ENCODE measurements around the gene SMAD7. TPM values are rescaled to one million over a fixed set of nuclear protein-coding genes. Genes with fewer than 3 reads are reported as not detected.
"Not testable (repeated sequence)": the region's sequence is repeated elsewhere in the genome, so short reads cannot be mapped to it uniquely, and the experiment has no call there.

The SMAD7 gene
- total RNA-seq, 2 experiments from 2014 or later: 23.8 to 24.1 TPM

GRCh38 chr18:48879008-48879431 is 71.7 kb downstream of the SMAD7 start:
- Mint-ChIP-seq H3K36me3 (ENCODE audit: low read depth) (no peaks in the 10 kb centered on the region), H3K4me1 (ENCODE audit: low read depth) (peaks cover 13% of the 10 kb centered on the region), H3K27me3 (ENCODE audit: low read depth) (peaks cover 3% of the 10 kb centered on the region), H3K4me3 (no peak overlapping the region), H3K9me3 (ENCODE audit: insufficient read depth) (no peaks in the 10 kb centered on the region), H3K27ac (no peak overlapping the region)
- ChIA-PET CTCF (interaction anchor here (1.1 kb wide), 1 partner anchor 14 kb away, joined by 3 read pairs; no protein-coding TSS in a partner anchor), POLR2A (no interaction called here)
- ATAC-seq (no peak), DNase-seq (no peak)

- H3K4me3 Mint-ChIP-seq: no peak overlapping the region
- CTCF ChIA-PET: no interaction called here
- DNase-seq (no peak), ATAC-seq (no peak)
- POLR2A ChIA-PET: no interaction called here
- H3K27ac Mint-ChIP-seq: no peak overlapping the region
- H3K9me3 Mint-ChIP-seq (ENCODE audit: insufficient read depth): no peaks in the 10 kb centered on the region
- peaks cover 3% of the 10 kb centered on the region for H3K27me3 Mint-ChIP-seq (ENCODE audit: low read depth)
- peaks cover 13% of the 10 kb centered on the region for H3K4me1 Mint-ChIP-seq (ENCODE audit: low read depth)
- H3K36me3 Mint-ChIP-seq (ENCODE audit: low read depth): no peaks in the 10 kb centered on the region
These were observed 72.3 kb downstream of the SMAD7 start for GRCh38 chr18:48878471-48878870.

GRCh38 chr18:48877941-48878340 is 72.8 kb downstream of the SMAD7 start:
- Mint-ChIP-seq H3K9me3 (ENCODE audit: insufficient read depth) (no peaks in the 10 kb centered on the region), H3K27ac (no peak overlapping the region), H3K27me3 (ENCODE audit: low read depth) (peaks cover 3% of the 10 kb centered on the region), H3K4me3 (no peak overlapping the region), H3K36me3 (ENCODE audit: low read depth) (no peaks in the 10 kb centered on the region), H3K4me1 (ENCODE audit: low read depth) (peaks cover 18% of the 10 kb centered on the region)
- ATAC-seq (no peak), DNase-seq (no peak)
- POLR2A ChIA-PET: interaction anchor here (1.0 to 1.2 kb wide), 2 partner anchors 9 to 43 kb away, joined by 4 read pairs; no protein-coding TSS in a partner anchor
- CTCF ChIA-PET: no interaction called here

- H3K27me3 Mint-ChIP-seq (ENCODE audit: low read depth): peaks cover 3% of the 10 kb centered on the region
- no peak for ATAC-seq
- no peak overlapping the region for H3K27ac Mint-ChIP-seq
- peaks cover 20% of the 10 kb centered on the region for H3K4me1 Mint-ChIP-seq (ENCODE audit: low read depth)
- H3K9me3 Mint-ChIP-seq (ENCODE audit: insufficient read depth): no peaks in the 10 kb centered on the region
- H3K36me3 Mint-ChIP-seq (ENCODE audit: low read depth): no peaks in the 10 kb centered on the region
- ChIA-PET CTCF (no interaction called here), POLR2A (interaction anchor here (1.0 to 1.2 kb wide), 2 partner anchors 8 to 42 kb away, joined by 4 read pairs; no protein-coding TSS in a partner anchor)
- H3K4me3 Mint-ChIP-seq: no peak overlapping the region
- DNase-seq: no peak
These were observed 74.2 kb downstream of the SMAD7 start for GRCh38 chr18:48876590-48876989.

GRCh38 chr18:48875942-48876511 is 74.7 kb downstream of the SMAD7 start:
- ChIA-PET POLR2A (interaction anchor here (0.6 kb wide), 1 partner anchor 8 kb away, joined by 3 read pairs; no protein-coding TSS in a partner anchor), CTCF (no interaction called here)
- H3K27ac Mint-ChIP-seq: no peak overlapping the region
- peaks cover 3% of the 10 kb centered on the region for H3K27me3 Mint-ChIP-seq (ENCODE audit: low read depth)
- no peak overlapping the region for H3K4me3 Mint-ChIP-seq
- ATAC-seq (no peak), DNase-seq (no peak)
- no peaks in the 10 kb centered on the region for H3K36me3 Mint-ChIP-seq (ENCODE audit: low read depth)
- peaks cover 20% of the 10 kb centered on the region for H3K4me1 Mint-ChIP-seq (ENCODE audit: low read depth)
- H3K9me3 Mint-ChIP-seq (ENCODE audit: insufficient read depth): no peaks in the 10 kb centered on the region

GRCh38 chr18:48875314-48875941 is 75.3 kb downstream of the SMAD7 start:
- peaks cover 14% of the 10 kb centered on the region for H3K4me1 Mint-ChIP-seq (ENCODE audit: low read depth)
- CTCF ChIA-PET: no interaction called here
- no peak for ATAC-seq

GRCh38 chr18:48874701-48875162 is 76.0 kb downstream of the SMAD7 start:
- no peak for DNase-seq
- Mint-ChIP-seq H3K36me3 (ENCODE audit: low read depth) (no peaks in the 10 kb centered on the region), H3K27ac (no peak overlapping the region), H3K4me1 (ENCODE audit: low read depth) (peaks cover 10% of the 10 kb centered on the region), H3K4me3 (no peak overlapping the region), H3K9me3 (ENCODE audit: insufficient read depth) (no peaks in the 10 kb centered on the region), H3K27me3 (ENCODE audit: low read depth) (peaks cover 3% of the 10 kb centered on the region)
- POLR2A ChIA-PET: no interaction called here
- CTCF ChIA-PET: interaction anchor here (0.9 kb wide), 1 partner anchor 98 kb away, joined by 3 read pairs; no protein-coding TSS in a partner anchor
- ATAC-seq: no peak

More at GRCh38 chr18:48875314-48875941, 75.3 kb downstream of the SMAD7 start:
- no peaks in the 10 kb centered on the region for H3K9me3 Mint-ChIP-seq (ENCODE audit: insufficient read depth)
- no peak for DNase-seq
- no peaks in the 10 kb centered on the region for H3K36me3 Mint-ChIP-seq (ENCODE audit: low read depth)
- no peak overlapping the region for H3K27ac Mint-ChIP-seq
- H3K27me3 Mint-ChIP-seq (ENCODE audit: low read depth): peaks cover 3% of the 10 kb centered on the region
- no peak overlapping the region for H3K4me3 Mint-ChIP-seq
- POLR2A ChIA-PET: interaction anchor here (0.6 kb wide), 1 partner anchor 9 kb away, joined by 3 read pairs; no protein-coding TSS in a partner anchor

GRCh38 chr18:48874233-48874632 is 76.5 kb downstream of the SMAD7 start:
- H3K9me3 Mint-ChIP-seq (ENCODE audit: insufficient read depth): no peaks in the 10 kb centered on the region
- CTCF ChIA-PET: interaction anchor here (0.9 kb wide), 1 partner anchor 98 kb away, joined by 3 read pairs; no protein-coding TSS in a partner anchor

GRCh38 chr18:48872234-48873145 is 78.3 kb downstream of the SMAD7 start:
- CTCF ChIA-PET: no interaction called here
- ATAC-seq: no peak
- POLR2A ChIA-PET: no interaction called here

More at GRCh38 chr18:48874233-48874632, 76.5 kb downstream of the SMAD7 start:
- H3K27me3 Mint-ChIP-seq (ENCODE audit: low read depth): peaks cover 3% of the 10 kb centered on the region
- no peaks in the 10 kb centered on the region for H3K36me3 Mint-ChIP-seq (ENCODE audit: low read depth)
- H3K4me3 Mint-ChIP-seq: no peak overlapping the region
- no peak for DNase-seq
- H3K27ac Mint-ChIP-seq: no peak overlapping the region
- ATAC-seq: no peak
- POLR2A ChIA-PET: no interaction called here
- H3K4me1 Mint-ChIP-seq (ENCODE audit: low read depth): peaks cover 15% of the 10 kb centered on the region

GRCh38 chr18:48871391-48872166 is 79.2 kb downstream of the SMAD7 start:
- Mint-ChIP-seq H3K4me1 (ENCODE audit: low read depth) (peaks cover 29% of the 10 kb centered on the region), H3K36me3 (ENCODE audit: low read depth) (no peaks in the 10 kb centered on the region), H3K9me3 (ENCODE audit: insufficient read depth) (no peaks in the 10 kb centered on the region), H3K4me3 (no peak overlapping the region), H3K27ac (no peak overlapping the region), H3K27me3 (ENCODE audit: low read depth) (no peaks in the 10 kb centered on the region)
- DNase-seq: no peak
- ChIA-PET POLR2A (no interaction called here), CTCF (no interaction called here)
- no peak for ATAC-seq

More at GRCh38 chr18:48872234-48873145, 78.3 kb downstream of the SMAD7 start:
- Mint-ChIP-seq H3K9me3 (ENCODE audit: insufficient read depth) (no peaks in the 10 kb centered on the region), H3K36me3 (ENCODE audit: low read depth) (no peaks in the 10 kb centered on the region), H3K27me3 (ENCODE audit: low read depth) (no peaks in the 10 kb centered on the region), H3K4me1 (ENCODE audit: low read depth) (peaks cover 29% of the 10 kb centered on the region), H3K27ac (peak overlapping the region; percentile 36), H3K4me3 (no peak overlapping the region)
- no peak for DNase-seq

- H3K27me3 Mint-ChIP-seq (ENCODE audit: low read depth); H3K9me3 Mint-ChIP-seq (ENCODE audit: insufficient read depth); CTCF ChIA-PET; H3K27ac Mint-ChIP-seq; H3K4me3 Mint-ChIP-seq; DNase-seq; POLR2A ChIA-PET; ATAC-seq; H3K36me3 Mint-ChIP-seq (ENCODE audit: low read depth): not testable (repeated sequence)
- H3K4me1 Mint-ChIP-seq (ENCODE audit: low read depth): peaks cover 29% of the 10 kb centered on the region
These were observed 79.8 kb downstream of the SMAD7 start for GRCh38 chr18:48870926-48871325.
